ENCODE data around the gene ARHGEF3.

The ARHGEF3 gene

DNA sequence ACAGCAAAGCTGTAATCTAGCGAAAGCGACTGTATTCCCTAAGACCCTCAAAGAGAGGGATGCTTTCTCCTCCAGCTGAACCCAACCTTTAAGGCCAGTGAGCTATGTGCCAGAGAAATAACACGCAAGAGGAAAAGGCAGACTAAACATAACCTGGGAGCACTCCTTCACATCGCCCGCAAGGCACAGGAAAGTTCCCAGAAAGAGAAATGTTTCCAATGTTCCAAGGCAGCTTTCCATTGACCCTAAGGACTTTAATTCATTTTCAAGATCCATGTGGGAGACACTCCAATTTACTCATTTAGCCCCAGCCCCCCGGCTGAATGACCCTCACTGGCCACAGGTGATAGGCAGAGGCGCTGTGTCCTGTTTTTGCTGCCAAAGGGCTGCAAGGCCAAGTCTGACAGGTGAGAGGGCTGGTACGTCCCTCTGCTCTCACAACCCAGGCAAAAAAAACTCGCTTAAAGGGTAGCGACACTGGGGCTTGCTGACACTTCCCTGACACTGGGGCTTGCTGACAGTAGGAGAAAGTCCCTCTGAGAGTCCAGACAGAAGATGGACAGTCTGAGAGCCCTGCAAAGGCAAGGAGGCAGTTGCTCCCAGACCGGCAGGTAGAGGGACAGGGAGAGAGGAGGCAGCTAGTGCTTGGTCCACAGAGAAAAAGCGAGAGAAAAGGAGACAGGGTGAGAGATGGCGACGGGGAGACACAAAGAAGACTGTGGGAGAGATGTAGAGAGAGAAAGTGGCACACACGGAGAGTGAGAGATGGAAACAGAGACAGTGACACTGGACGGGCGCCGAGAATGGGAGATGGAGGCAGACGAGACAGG, 702 bp downstream of the ARHGEF3 start:
- H3K27ac ChIP-seq = peak overlapping the region; percentile 31; the same call in 1 of the 2 replicates
- no peak for TF ChIP-seq ZFX (IDR thresholded peaks at IDR 0.05)

DNA sequence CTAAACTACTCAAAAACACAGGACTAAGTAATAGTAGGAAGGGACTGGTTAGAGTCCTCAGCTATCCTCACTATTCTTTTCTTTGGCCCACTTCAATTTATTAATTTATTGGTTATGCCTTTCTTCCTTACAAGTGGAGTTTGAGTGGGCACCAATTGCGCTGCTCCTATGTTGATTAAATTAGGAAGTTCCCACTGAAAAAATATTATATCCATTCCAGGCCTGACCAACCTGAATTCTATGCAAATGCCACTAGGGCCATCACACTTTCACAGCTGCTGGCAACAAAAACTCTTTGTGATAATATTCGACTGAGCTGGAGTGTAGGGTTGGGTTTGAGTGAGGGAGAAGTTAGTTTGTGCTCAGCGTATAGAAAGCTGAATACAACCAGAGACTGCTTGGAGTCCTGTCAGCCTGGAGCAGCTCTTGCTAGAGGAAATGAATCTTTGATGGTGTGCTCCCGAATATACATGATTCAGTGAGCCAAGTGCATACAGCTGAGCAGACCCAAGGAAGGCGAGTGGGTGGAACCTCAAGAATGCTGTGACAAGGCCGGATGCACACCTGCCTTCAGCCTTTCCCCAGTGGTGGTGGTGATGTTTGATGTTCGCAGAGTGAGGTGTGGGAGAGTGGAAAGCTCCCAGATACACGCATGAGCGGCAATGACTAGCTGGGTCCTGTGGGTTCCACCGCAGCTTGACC, 1.5 kb downstream of the ARHGEF3 start:
- H3K27ac ChIP-seq = no peak overlapping the region
- TF ChIP-seq, protein P1, sequence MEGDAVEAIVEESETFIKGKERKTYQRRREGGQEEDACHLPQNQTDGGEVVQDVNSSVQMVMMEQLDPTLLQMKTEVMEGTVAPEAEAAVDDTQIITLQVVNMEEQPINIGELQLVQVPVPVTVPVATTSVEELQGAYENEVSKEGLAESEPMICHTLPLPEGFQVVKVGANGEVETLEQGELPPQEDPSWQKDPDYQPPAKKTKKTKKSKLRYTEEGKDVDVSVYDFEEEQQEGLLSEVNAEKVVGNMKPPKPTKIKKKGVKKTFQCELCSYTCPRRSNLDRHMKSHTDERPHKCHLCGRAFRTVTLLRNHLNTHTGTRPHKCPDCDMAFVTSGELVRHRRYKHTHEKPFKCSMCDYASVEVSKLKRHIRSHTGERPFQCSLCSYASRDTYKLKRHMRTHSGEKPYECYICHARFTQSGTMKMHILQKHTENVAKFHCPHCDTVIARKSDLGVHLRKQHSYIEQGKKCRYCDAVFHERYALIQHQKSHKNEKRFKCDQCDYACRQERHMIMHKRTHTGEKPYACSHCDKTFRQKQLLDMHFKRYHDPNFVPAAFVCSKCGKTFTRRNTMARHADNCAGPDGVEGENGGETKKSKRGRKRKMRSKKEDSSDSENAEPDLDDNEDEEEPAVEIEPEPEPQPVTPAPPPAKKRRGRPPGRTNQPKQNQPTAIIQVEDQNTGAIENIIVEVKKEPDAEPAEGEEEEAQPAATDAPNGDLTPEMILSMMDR (conservative IDR thresholded peaks at IDR 0.05) = no peak
- no peak for TF ChIP-seq ZFX (IDR thresholded peaks at IDR 0.05)

DNA sequence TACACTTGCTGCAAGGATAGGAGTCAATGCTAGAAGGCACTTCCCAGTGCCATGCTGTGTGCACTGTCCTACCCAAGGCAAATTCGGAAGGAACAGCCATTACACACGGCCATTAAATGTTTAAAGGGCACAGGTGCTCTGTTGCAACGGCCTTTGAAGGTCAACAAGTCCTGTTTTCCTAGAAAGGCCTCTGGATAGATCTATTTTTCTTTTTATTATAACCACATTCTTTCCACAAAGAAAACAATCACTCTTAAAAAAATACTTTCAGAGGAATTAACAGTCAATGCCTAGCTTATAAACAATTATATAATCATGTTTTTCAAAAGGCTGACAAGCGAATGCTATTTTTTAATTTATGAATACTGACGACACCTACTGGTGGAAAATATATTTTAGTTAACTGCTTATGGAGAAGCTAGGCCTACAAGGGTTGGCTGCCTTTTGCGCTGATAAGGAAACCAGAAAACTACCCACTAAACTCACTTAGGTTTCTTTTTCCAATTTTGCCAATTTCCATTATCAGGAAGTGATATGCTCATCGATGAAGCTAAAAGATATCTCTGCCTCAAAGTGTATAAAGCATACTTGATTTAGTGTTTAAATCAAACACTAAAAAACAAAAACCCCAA, 2.4 kb downstream of the ARHGEF3 start:
- H3K27ac ChIP-seq = no peak overlapping the region
- TF ChIP-seq, protein P1 (conservative IDR thresholded peaks at IDR 0.05) = peak; percentile 76
- no peak for TF ChIP-seq ZFX (IDR thresholded peaks at IDR 0.05)

DNA sequence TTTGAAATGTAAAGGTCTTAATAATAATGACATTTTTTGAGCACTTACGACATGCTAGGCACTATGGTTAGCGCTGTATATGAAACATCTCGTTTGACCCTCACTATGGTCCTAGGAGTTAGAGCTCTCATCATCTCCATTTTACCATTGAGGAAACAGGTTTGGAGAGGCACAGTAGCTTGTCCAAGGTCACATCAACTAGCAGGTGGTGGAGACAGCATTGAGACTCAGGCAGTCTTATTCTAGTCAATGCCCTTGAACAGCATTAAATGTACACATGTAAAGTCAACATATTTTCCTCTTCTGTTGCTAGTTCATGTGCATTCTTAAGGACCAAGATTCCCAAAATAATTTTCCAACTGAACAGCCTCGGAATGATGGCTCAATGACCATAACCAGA, 4.8 kb downstream of the ARHGEF3 start:
- TF ChIP-seq, protein P1 (conservative IDR thresholded peaks at IDR 0.05) = no peak
- TF ChIP-seq ZFX (IDR thresholded peaks at IDR 0.05) = no peak
- H3K27ac ChIP-seq = no peak overlapping the region

- H3K27ac ChIP-seq = no peak overlapping the region
- TF ChIP-seq, protein P1 (conservative IDR thresholded peaks at IDR 0.05) = no peak
- no peak for TF ChIP-seq ZFX (IDR thresholded peaks at IDR 0.05)
Observed at GRCh38 chr3:56796202-56796601, 5.5 kb downstream of the ARHGEF3 start.

GRCh38 chr3:56795829-56796185, 5.9 kb downstream of the ARHGEF3 start:
- TF ChIP-seq, protein P1 (conservative IDR thresholded peaks at IDR 0.05) = no peak
- H3K27ac ChIP-seq = no peak overlapping the region

GRCh38 chr3:56795097-56795828, 6.5 kb downstream of the ARHGEF3 start:
- TF ChIP-seq ZFX (IDR thresholded peaks at IDR 0.05) = no peak
- TF ChIP-seq, protein P1 (conservative IDR thresholded peaks at IDR 0.05) = no peak
- no peak overlapping the region; the same call in 1 of the 2 replicates for H3K27ac ChIP-seq
